Globus pallidus (tissue), 1 donor: ENCODE measurements around the gene C6orf120.

Experiments used
- DNase-seq: peaks from one replicate; pipeline ENCODE4 v3.0.0-alpha.2; 2015; ENCODE audit warnings: low spot score

C6orf120 gene

DNA sequence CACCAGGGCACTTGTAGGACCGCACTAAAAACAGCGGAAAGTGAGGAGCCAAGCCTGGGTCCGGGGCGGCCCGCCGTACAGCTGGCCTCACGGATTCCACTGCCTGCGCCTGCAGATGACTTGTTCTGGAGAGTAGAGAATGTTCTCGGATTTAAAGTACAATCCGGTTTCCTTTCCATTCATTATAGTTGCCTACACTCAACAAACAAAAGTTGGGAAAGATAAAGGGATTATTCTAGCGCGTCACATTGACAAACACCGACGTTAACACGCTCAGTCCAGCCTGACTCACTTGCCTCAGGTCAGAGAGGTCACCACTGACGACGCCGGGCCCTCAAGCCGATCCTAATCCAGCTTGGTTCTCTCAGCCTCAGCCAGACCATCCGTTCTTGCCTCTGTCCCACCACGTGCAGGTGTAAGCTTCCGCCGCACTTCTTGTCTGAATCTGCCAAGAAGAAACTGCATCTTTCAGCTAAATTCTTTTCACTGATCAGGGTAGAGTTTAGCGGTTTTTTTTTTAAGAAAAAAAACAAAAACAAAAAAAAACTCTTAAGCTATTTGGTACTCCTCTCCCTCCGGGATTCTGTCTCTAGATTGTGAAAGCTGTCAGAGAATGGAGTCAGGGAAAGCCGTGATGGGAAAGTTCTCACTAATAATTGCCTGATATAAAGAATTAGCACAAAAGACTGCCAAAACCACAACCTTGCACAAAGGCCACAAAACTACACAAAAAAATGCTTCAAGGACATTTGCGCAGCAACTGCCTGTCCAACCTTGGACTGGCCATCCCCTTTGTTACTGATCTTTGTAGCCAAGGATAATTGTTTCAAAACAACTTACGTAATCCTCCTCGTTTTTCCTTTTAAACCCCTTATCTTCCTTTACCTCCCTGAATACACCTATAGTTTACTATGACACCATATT, 23.5 kb downstream of the C6orf120 start:
- DNase-seq = peak; percentile 47

DNA sequence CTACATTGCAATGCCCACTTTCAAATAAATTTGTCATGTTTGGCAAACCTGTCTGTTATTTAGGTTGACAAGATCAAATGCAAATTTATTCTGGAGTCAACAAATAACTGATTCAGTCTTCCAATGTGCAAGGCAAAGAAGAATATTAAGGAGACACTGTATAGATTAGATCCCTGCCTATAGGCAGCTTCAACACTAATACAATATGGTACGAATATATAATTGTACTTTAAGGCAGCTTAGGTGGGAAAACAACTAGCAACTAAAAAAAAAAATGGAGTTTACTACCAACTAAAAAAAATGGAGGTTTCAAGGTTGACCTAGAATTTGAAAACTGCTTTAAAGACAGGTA, 24.1 kb downstream of the C6orf120 start:
- no peak for DNase-seq

DNA sequence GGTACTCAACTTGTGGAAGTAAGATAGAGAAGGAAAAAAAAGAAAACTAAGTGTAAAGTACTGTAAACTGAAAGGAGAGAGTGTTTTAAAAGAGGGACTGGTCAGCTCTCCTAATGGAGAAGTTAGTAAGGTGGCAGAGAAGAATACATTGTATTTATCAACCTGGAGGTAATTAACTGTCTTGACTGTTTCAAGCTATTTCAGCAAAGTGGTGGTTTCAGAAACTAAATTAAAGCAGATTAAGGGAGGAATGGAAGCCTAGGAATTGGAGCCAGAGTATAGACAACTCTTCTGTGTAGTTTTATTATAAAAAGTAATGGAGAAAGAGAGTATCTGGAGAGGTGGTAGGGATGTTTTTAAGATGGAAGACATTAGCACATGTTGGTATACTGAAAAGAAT, 25.0 kb downstream of the C6orf120 start:
- DNase-seq = no peak

DNA sequence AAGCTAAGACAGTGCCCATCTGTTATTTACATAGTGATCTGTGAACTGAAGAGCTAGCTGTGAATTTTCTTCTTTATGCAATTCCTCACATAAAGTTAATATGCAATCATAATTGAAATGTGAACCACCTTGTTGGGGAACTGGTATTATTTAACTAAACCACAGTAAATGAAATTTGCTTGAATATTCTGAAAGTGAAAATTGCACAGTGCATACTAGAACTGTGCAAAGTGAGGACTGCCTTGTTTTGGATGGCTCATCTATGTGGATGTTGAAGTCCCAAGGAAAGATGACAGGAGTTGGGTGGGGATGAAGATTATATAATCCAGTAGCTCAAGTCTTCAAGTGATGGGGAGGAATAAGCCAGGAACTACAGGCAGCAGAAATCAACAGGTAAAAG, 28.0 kb downstream of the C6orf120 start:
- no peak for DNase-seq

DNA sequence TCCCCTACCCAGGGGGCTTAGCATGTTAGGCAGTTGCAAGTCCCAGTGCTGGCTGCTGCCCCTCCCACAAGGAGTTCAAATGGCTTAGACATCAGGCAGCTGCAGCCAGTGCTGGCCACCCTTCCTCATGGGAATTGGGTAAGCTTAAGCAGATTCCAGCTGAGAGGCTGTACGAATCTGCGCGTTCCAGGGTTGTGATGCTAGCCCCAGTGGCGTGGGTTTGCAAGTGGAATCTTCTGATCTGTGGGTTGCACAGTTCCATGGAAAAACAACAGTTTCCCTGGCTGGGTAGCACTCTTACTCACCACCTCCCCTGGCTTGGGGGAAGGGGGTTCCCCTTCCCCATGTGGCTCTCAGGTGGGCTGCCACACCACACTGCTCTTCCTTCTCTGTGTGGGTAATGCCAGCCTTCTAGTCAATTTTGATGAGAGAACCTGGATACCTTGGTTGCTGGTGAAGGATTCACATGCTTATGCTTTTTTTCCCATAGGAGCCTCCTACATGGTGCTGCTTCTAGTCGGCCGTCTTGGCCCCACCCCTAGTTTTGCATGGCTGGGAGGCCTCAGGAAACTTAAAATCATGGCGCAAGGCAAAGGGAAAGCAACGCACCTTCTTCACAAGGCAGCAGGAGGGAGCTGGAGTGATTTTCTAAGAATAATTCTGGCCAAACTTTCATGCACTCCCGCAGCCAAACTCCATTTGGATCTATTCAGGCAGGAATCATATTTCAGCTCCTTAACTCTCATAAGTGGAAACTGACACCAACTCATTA, 36.5 kb downstream of the C6orf120 start:
- DNase-seq = no peak

DNA sequence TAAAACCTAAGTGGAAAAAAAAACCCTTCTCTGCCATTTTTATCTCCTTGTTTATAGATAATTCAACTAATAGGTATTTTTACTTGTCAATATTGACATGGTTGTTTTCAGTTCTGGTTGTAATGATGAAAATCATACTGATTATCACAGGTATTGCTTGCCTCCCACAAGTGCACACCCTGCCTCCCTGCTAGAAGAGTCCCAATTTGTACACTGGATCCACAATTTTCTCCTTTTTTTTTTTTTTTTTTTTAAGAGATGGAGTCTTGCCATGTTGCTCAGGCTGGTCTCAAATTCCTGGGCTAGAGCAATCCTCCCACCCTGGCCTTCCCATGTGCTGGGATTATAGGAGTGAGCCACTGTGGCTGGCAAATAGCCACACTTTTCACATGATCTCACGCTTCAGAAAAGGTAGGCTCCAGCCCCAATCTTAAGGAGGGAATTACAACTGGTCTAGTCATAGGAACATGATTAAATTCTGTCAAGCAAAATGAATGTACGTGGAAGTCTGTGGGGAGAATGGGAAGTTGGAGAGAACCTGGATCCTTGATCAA, 37.1 kb downstream of the C6orf120 start:
- no peak for DNase-seq

DNA sequence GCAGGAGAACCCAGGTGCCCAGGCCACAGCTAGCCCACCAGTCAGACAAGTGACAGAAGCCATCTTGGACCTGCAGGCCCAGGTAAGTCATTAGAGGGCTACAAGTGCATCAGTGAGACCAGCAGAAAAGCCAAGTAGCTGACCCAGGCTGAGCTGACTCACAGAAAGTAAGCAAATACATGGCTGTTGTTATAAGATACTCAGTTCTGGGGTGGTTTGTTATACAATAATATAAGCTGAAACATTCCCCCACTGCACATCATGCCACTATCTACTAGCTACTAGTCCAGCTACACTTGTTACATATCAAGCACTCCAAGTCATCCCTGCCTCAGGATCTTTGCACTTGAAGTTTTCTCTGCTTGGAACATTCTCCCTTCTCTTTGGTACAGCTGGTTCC, 39.4 kb downstream of the C6orf120 start:
- no peak for DNase-seq

DNA sequence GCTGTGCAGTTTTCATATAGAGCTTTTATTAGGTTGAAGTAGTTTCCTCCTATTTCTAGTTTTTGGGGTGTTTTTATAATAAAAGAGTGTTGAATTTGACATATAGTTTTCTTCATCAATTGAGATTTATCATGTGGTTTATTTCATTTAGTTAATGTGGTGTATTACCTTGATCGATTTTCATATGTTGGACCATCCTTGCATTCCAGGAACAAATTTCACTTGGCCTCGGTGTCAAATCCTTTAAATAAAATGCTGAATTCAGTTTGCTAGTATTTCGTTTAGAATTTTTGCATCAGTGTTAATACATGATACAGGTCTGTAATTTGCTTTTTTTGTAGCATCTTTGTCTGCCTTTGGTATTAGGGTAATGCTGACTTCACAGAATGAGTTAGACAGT, 43.5 kb downstream of the C6orf120 start:
- DNase-seq = no peak

DNA sequence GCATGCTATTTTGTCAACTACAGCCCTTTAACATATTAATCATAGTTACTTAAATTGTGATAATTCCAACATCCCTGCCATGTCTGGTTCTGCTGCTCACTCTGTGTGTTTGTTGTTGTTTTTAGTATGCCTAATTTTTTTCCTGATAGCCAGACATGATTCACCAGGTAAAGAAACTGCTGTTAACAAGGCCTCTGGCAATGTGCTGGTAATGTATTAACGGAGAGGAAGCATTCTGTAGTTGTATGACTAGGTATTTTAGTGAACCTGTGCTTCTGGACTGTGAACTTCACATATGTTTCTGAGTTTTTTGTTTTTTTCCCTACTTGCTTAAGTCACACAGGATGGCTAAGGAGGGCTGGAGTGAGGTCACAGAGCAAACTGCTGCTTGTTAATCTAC, 44.6 kb downstream of the C6orf120 start:
- no peak for DNase-seq

DNA sequence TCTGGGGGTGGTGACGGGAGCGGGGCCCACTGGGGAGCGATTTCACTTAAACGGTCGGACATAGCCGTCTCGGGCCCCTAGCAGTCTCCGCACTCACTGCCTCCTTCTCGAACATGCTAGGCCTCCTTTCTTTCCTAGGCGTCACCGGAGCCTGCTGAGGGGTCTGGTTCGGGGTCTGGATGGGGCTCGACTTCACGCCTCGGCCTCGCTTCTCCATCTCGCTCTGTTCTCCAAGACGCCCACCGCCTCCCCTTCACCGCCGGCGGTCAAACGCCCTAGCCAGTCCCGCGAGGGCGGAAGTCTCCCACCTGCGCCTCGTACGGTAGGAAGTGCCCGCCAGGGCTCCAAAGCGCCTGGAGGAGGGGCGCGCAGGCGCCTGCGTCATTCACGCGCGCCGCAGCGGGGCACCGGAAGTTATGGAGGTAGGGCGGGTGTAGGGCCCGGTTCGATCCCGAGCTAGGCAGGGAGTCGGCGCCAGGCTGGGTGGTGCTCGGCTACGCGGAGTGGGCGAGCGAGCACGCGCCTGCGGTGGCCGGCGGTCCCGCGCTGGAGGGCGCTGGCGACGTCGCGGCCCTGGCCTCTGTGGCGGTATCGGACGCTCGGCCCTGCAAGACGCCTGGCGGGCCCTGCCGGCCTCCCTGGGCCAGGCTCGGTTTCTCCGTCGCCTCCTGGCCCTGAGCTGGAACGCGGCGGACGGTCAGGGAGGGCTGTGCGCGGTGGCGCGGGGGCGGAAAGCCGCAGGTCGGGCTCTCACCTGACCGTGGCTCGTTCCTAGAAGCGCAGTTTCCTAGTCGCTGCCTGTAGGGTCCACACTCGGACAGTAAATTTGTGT, 49.5 kb downstream of the C6orf120 start, which contains the start of the genes DYNLT2 and ERMARD:
DYNLT2 (minus strand) TSS at position 331 of the 832 bp plus-strand sequence; CDS start at position 217, 114 bp downstream.
ERMARD (plus strand) TSS at position 381 of the 832 bp plus-strand sequence; CDS start at position 417, 36 bp downstream.
- DNase-seq = peak; percentile 89

DNA sequence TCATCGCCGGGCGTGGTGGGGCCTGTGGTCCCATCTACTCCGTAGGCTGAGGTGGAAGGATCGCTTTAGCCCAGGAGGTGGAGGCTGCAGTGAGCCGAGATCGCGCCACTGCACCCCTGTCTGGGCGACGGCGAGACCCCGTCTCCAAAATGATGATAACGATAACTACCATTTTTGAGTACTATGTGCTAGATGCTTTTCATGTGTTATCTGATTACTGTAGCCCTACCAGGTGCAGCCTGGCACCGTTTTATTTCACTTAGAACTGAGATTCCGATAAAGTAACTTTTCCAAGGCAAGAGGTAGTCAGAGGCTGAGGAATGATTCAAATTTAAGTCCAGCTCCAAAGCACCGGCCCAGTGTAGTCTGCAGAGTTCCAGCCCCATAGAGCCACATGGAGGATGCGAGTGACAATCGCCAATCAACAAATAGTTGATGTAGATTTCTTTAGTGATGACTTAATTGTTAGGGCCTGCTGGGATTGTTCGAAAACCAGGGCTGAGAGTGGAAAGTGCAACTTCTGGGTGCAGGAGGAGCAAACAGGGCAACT, 50.2 kb downstream of the C6orf120 start:
- peak; percentile 10 for DNase-seq
